Smooth muscle cell (in vitro differentiated cells): ENCODE measurements around the gene RIMBP2. TPM values are rescaled to one million over a fixed set of nuclear protein-coding genes. Genes with fewer than 3 reads are reported as not detected.

ENCODE experiments used
- DNase-seq: peaks from one replicate; lab custom pipeline; 2025; ENCODE audit not compliant: unreplicated experiment; lab: John Stamatoyannopoulos, UW
- H2AFZ ChIP-seq: fragments of 200-600 bp; sonication (generic); 2 replicates; pipeline ENCODE4 v1.6.0; 2016; ENCODE audit warnings: antibody characterized with exemption, low read depth, mild to moderate bottlenecking
- H3F3A ChIP-seq: fragments of 200-600 bp; sonication (generic); 2 replicates; pipeline ENCODE4 v1.6.0; 2017; ENCODE audit warnings: antibody characterized with exemption, low read depth
- H3K27ac ChIP-seq: fragments of 200-600 bp; sonication (generic); 2 replicates; pipeline ENCODE4 v1.5.1; 2016; ENCODE audit warnings: low read depth, mild to moderate bottlenecking
- H3K27me3 ChIP-seq: fragments of 200-600 bp; sonication (generic); 2 replicates; pipeline ENCODE4 v1.6.1; 2016; ENCODE audit warnings: low read depth, mild to moderate bottlenecking
- H3K36me3 ChIP-seq: fragments of 200-600 bp; sonication (generic); 2 replicates; pipeline ENCODE4 v1.5.1; 2016; ENCODE audit warnings: low read depth
- H3K4me1 ChIP-seq: fragments of 200-600 bp; sonication (generic); 2 replicates; pipeline ENCODE4 v1.5.1; 2016; ENCODE audit warnings: low read depth
- H3K4me2 ChIP-seq: fragments of 200-600 bp; sonication (generic); 2 replicates; pipeline ENCODE4 v1.6.0; 2016; ENCODE audit warnings: mild to moderate bottlenecking
- H3K4me3 ChIP-seq: fragments of 200-600 bp; sonication (generic); 2 replicates; pipeline ENCODE4 v1.5.1; 2016; ENCODE audit warnings: mild to moderate bottlenecking
- H3K79me2 ChIP-seq: fragments of 200-600 bp; sonication (generic); 2 replicates; pipeline ENCODE4 v1.6.0; 2016; ENCODE audit warnings: low read depth, mild to moderate bottlenecking
- H3K9ac ChIP-seq: fragments of 200-600 bp; sonication (generic); 2 replicates; pipeline ENCODE4 v1.6.0; 2016; ENCODE audit warnings: low read depth
- H3K9me3 ChIP-seq: fragments of 200-600 bp; sonication (generic); replicated peaks from 2 replicates; pipeline ENCODE4 v1.5.1; 2016; ENCODE audit warnings: low read depth
- H4K20me1 ChIP-seq: fragments of 200-600 bp; sonication (generic); 2 replicates; pipeline ENCODE4 v1.6.0; 2016; ENCODE audit warnings: low read depth
- WGBS: methylation state at CpG from one replicate; pipeline ENCODE4 v1.1.7; 2016; ENCODE audit warnings: low lambda C conversion rate; 5-methylcytosine and 5-hydroxymethylcytosine counted together
- polyA plus RNA-seq: library from polyadenylated mRNA; unstranded; fragments of >200 nt; fragmentation: Nextera tagmentation; extraction: Ambion mirVana; gene quantifications from 2 replicates; pipeline ENCODE4 v1.2.1, GENCODE V29; 2016
- total RNA-seq: library from RNA; depleted of rRNA; stranded (reverse); fragments of >200 nt; gene quantifications from 2 replicates; pipeline ENCODE4 v1.2.3, GENCODE V29; 2014
- TF ChIP-seq, protein P1 (sequence below): fragments of 200-600 bp; sonication (generic); IDR thresholded peaks from 2 replicates; pipeline ENCODE4 v1.5.1; 2017; ENCODE audit warnings: borderline replicate concordance, mild to moderate bottlenecking, antibody characterized with exemption; ENCODE audit not compliant: insufficient read depth, poor library complexity, severe bottlenecking

Gene RIMBP2
- total and polyA plus RNA-seq, 2 experiments from 2014 or later: 2.3 TPM; not detected in 1

DNA sequence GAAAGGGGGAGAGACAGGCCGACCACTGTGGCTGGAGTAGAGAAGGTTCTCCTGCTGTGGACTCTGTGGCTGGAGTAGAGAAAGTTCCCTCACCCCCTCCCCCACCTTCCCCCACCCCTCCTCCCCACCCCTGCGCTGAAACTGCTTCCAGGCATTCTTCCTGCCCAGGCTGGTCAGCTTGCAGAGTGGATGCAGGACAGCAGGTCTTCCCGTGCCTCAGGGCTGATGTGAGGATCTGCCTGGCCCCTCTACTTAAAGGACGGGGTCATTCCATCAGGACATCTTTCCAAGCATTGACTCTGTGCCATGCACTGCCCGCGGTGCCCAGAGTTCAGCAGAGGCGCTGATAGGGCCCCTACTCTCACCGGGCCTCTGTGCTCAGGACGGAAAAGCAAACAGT is 13.2 kb upstream of the RIMBP2 start:
- H3K4me2 ChIP-seq: no peak overlapping the region
- H3F3A ChIP-seq: no peaks in the 10 kb centered on the region
- H3K27me3 ChIP-seq: no peaks in the 10 kb centered on the region
- H3K4me1 ChIP-seq: no peaks in the 10 kb centered on the region
- no peaks in the 10 kb centered on the region for H3K79me2 ChIP-seq
- TF ChIP-seq, protein P1, sequence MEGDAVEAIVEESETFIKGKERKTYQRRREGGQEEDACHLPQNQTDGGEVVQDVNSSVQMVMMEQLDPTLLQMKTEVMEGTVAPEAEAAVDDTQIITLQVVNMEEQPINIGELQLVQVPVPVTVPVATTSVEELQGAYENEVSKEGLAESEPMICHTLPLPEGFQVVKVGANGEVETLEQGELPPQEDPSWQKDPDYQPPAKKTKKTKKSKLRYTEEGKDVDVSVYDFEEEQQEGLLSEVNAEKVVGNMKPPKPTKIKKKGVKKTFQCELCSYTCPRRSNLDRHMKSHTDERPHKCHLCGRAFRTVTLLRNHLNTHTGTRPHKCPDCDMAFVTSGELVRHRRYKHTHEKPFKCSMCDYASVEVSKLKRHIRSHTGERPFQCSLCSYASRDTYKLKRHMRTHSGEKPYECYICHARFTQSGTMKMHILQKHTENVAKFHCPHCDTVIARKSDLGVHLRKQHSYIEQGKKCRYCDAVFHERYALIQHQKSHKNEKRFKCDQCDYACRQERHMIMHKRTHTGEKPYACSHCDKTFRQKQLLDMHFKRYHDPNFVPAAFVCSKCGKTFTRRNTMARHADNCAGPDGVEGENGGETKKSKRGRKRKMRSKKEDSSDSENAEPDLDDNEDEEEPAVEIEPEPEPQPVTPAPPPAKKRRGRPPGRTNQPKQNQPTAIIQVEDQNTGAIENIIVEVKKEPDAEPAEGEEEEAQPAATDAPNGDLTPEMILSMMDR: no peak
- H3K36me3 ChIP-seq: no peaks in the 10 kb centered on the region
- no peaks in the 10 kb centered on the region for H3K9me3 ChIP-seq
- no peak for DNase-seq
- no peak overlapping the region for H3K27ac ChIP-seq
- 60% methylated on average over 7 of the region's 9 CpGs for WGBS
- no peaks in the 10 kb centered on the region for H4K20me1 ChIP-seq
- no peak overlapping the region for H2AFZ ChIP-seq
- H3K9ac ChIP-seq: no peak overlapping the region
- H3K4me3 ChIP-seq: no peak overlapping the region

DNA sequence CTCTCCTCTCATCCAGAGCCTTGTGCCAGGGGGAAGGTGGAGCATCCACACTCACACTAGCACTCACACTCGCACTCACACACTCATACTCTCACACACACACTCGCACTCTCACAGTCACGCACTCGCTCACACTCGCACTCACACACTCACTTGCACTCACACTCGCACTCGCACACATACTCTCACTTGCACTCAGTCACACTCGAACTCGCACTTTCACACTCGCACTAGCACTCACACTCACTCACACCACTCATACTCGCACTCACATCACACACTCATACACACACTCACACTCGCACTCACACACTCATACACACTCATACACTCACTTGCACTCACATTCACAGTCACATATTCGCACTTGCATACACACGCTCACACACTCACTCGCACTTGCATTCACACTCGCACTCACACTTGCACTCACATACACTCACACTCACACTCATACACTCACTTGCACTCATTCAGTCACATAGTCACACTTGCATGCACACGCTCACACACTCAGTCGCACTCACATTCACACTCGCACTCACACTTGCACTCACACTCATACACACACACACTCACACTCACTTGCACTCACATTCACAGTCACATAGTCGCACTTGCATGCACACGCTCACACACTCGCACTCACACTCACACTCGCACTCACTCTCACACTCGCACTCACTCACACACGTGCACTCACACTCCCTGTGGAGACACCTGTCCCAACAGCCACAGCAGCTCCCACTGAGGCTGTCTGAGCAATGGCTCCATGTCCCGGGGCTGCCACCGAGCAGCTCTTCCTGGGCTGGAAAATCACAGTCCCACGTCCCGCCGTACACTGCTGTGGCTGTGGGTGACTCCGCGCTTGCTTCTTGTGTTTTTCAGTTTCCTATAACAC is 12.3 kb upstream of the RIMBP2 start:
- no peaks in the 10 kb centered on the region for H3K4me1 ChIP-seq
- WGBS: 93% methylated on average over 31 of the region's 32 CpGs

DNA sequence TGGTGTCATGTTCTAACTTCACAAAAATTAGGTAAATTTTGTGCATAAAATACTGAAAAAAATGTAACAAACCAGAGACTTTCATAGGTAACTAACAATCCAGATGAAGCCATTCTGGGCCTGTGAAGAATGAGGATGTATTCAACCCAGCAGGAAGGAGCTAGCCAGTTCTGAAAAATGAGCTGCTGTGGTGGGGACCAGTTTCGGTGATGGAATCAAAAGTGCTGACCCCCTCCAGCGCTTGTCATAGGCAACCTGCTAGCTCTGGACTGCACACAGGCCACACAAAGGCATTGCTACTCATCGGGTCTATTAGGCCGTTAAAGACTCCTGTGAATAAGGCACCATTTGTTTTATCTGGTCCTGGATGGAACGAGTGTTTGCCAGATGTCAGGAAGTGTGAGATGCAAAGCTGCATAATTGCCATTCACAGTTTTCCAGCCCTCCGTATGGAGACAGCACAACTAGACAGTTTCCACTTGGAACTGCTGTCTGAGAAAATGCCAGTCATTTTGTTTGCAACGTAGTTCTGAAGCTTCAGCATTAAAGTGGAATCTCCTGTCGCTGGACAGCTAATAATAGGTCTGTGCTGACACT is 3.3 kb upstream of the RIMBP2 start:
- Histone ChIP-seq H3K4me1 (peaks cover 18% of the 10 kb centered on the region), H3K36me3 (no peaks in the 10 kb centered on the region), H3K9ac (no peak overlapping the region), H3K4me3 (no peak overlapping the region), H4K20me1 (no peaks in the 10 kb centered on the region), H2AFZ (no peak overlapping the region), H3K79me2 (no peaks in the 10 kb centered on the region), H3K27ac (no peak overlapping the region), H3K4me2 (no peak overlapping the region), H3K27me3 (peaks cover 32% of the 10 kb centered on the region), H3K9me3 (no peaks in the 10 kb centered on the region), H3F3A (no peaks in the 10 kb centered on the region)
- TF ChIP-seq, protein P1: no peak
- DNase-seq: no peak
- 43% methylated on average over 8 of the region's 8 CpGs for WGBS

More for the DNA sequence above, 12.3 kb upstream of the RIMBP2 start:
- no peak overlapping the region for H2AFZ ChIP-seq
- H3K79me2 ChIP-seq: no peaks in the 10 kb centered on the region
- no peaks in the 10 kb centered on the region for H3K36me3 ChIP-seq
- no peak overlapping the region for H3K27ac ChIP-seq
- no peak overlapping the region for H3K4me3 ChIP-seq
- no peaks in the 10 kb centered on the region for H3K27me3 ChIP-seq
- no peak overlapping the region for H3K9ac ChIP-seq
- H4K20me1 ChIP-seq: no peaks in the 10 kb centered on the region
- DNase-seq: no peak
- H3K9me3 ChIP-seq: no peaks in the 10 kb centered on the region
- H3K4me2 ChIP-seq: no peak overlapping the region
- no peaks in the 10 kb centered on the region for H3F3A ChIP-seq
- TF ChIP-seq, protein P1: no peak

DNA sequence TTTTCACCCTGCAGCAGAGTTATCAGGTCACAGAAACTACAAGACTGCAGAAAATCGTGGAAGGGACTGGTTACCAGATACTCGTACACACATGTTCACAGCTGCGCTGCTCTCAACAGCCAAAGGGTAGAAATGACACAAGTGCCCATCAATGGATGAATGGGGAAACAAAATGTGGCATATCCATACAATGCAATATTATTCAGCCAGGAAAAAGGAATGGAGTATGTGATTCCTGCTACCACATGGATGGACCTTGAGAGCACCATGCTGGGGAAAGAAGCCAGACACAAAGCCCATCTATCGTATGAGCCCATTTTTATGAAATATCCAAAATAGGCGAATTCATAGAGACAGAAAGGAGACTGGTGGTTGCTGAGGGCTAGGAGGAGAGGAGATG is 1.7 kb upstream of the RIMBP2 start:
- no peaks in the 10 kb centered on the region for H3F3A ChIP-seq
- no peak overlapping the region for H3K9ac ChIP-seq
- no peak for DNase-seq
- H2AFZ ChIP-seq: no peak overlapping the region
- no peaks in the 10 kb centered on the region for H4K20me1 ChIP-seq
- no peak overlapping the region for H3K4me2 ChIP-seq
- H3K9me3 ChIP-seq: no peaks in the 10 kb centered on the region
- no peaks in the 10 kb centered on the region for H3K36me3 ChIP-seq
- peaks cover 22% of the 10 kb centered on the region for H3K4me1 ChIP-seq
- no peak overlapping the region for H3K27ac ChIP-seq
- TF ChIP-seq, protein P1: no peak
- H3K79me2 ChIP-seq: no peaks in the 10 kb centered on the region
- H3K4me3 ChIP-seq: no peak overlapping the region
- WGBS: 94% methylated on average over 5 of the region's 5 CpGs
- H3K27me3 ChIP-seq: peaks cover 48% of the 10 kb centered on the region
